Measurements from ENCODE around the gene TPCN2.

Gene TPCN2

DNA sequence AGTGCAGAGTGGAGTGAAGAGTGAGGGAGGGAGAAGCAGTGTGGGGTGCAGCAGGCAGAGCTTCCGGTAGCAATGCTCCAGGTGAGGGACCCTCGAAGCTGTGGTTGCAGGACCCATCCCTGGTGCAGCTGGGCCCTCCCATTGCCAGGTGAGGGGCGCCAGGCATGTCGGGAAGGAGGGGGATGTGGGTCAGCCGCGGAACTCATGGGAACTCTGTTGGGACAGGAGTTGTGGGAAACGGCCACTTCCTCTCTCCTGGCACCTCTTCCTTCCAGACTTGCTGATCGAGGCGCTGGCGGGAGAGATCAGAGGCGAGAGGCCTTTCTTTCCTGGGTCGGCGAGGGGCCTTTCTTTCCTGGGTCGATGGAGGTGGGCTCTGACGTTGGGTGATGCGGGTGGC, 48.5 kb downstream of the TPCN2 start:
- no peak for DNase-seq

DNA sequence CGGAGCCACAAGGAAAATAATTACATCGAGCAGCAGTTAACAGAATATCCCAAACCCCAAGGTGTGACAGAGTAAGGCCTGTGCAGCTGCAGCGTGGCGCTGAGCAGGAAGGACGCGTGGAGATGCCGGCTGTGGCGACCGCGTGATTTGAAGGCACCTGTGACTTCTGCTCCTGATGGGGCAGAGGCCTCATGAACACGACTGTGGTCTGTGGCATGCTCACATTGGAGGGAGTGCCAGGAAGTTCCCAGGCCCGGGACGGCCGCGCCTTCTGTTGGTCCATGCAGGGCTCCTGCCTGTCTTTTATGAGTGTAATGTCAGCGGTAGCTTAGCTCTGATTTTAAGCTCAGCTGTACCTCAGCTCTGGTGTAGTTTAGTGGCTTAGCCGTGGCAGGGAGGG, 50.4 kb downstream of the TPCN2 start:
- DNase-seq = no peak

DNA sequence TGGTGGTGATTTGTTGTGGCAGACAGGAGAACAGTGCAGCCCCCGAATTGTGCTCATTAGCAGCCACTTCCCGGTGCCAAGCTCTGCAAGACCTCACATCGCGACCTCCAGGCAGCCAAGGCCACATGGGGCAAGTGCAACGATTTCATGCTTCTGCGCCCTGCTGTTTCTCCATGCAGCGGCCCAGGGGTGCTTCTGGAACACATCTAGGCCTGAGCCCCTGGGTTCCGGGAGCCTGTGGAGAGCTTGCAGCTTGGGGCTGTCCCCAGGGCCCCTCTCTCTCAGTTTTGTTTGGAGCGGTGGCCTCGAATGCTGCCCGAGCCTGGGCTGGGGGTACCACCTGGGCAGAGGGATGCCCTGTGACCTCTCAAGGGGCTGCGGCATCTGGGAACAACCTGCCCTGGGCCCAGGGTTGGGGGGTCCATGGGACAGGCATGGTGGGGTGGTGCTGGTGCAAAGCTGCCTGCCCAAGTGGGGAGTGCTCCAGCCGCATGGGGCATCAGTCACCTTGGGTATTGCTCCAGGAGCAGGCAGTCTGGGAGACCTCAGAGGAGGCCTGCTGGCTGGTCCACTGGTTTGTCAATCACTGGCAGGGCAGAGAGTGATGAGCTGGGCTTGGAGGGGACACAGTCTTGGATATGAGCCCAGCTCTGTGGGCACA, 51.9 kb downstream of the TPCN2 start:
- no peak for DNase-seq

DNA sequence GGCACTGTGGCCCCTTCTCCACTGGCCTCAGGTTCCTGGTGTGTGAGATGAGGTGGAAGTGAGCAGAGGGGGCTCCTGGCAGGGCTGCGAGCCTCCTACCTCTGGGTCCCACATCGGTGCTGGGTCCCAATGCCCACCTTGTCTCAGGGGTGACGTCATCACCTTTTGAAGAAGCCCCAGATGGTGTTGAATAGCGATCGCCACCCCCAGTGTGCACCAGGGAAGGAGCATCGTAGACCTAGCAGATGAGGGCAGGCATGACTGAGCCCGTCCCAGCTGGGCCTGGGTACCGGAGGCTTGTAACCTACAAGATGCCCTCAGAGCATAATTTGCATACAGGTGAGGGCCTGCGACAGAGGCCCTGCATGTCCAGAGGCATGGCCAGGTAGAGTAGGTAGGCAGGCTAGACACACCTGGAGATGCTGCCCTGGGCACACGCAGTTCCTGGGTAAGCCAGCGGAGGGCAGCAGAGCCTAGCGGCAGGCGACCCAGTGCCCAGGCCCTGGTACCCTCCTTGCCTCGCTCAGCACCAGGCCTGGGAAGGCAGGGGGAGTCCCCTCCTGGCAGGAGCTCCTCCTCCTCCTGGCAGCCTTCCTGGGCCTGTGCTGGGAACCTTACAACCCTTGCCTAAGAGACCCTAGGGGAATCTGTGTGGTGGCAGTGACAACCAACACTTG, 52.5 kb downstream of the TPCN2 start:
- DNase-seq = peak; percentile 94

DNA sequence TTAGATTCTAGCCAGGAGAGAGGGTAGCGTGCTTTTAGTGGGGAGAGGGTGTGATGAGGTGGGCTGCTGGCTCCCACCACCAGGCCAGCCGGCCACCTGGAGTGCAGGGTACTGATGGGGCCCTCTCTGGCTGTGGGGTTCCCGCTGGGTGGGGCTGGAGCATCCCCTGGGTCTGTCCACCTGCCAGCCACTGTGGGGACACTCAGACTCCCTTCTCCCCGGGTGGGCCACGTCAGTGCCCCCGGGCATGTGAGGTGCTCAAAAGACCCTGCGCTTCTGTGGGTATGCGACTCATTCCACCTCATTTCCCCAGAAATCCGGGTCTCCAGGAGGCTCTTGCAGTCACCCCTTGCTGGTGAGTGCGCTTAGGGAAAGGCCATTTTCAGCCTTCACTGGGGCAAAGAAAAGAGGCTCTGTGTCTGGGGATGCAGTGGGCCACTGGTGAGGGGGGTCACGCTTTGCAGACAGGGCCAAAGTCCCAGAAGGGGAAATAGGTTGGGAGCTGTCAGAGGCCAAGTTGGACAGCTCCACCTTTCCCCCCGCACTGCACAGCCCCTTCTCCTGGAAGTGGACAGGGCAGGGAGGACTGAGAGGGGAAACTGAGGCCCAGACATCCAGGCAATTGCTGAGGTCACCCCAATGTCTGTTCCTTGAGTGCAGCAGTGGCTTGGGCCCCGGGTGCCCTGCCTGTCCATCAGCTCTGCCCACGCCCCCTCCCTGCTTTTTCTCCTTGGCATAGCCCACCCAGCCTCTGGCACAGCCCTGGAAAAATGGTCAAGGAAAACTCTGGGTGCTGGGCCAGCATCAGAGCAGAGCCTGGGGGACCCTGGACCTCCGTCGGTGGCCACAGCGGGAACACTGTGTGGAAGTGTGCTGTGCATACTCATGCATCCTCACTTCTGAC, 53.3 kb downstream of the TPCN2 start:
- DNase-seq = no peak

- DNase-seq = peak; percentile 72
These were observed 54.2 kb downstream of the TPCN2 start for GRCh38 chr11:69102732-69103615.

DNA sequence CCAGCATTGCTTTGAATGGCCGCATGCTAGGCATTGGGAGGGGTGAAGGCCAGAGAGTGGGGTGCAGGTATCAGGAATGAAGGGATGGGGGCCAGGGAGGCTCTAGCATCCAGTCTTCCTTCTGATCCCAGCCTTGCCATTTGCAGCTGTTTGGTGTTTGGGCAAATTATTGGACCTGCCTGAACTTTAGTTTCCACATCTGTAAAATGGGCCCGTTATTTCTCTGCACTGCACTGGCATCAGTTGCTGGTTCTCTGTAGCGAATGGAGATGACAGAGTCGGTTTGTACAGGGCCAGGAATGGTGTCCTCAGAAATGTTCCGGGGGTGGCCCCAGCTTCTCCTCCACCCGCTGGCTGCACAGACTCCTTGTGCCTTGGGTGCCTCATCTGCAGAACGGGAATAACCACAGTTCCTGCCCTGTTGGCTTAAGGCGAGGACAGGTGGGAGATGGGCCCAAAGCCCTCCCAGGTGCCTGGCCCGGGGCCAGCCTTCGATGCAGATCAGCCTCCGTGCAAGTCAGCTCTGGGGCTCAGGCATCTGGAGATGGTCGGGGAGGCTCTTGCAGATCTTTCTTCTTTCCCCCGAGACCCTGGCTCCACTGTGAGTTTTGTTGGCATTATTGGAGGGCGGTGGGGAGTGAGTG, 55.6 kb downstream of the TPCN2 start:
- no peak for DNase-seq

GRCh38 chr11:69104856-69105395, 56.2 kb downstream of the TPCN2 start:
- no peak for DNase-seq

- DNase-seq = no peak
These were observed 56.8 kb downstream of the TPCN2 start for GRCh38 chr11:69105461-69106030.

DNA sequence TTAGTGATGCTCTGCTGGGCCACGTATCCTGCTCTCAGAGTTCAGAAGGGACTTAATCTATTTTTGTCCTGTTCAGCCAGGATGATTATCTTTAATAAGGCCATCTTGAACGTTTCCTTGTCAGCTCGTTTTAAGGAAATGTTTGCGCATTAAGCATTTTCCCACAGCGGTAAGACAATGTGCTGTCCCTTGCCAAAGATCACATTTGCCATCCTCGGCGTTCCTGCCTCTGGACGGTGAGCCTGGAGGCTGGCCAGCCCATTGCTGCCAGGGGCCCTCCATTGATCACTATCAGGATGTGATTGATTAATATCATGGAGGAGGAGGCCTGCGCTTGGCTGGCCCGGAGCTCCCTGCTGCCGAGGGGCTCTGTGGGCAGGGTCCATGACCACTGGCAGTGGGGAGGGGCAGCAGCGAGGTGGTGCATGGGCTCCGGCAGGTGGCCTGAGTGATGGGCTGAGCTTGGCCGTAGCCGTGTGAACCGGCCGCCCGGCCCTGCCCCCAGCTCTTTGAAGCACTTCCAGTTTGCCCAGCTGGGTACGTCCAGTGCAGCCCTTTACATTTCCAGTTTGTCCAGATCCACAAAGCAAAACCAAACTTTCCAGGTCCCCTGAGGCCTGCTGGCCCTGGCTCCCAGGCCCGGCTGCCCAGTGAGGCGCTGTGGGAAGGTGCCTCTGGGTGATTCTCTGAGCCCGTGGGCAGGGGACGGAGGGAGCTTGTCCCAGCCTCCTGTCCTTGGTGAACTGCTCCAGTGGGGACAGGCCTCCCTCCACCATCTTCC, 57.5 kb downstream of the TPCN2 start:
- no peak for DNase-seq

GRCh38 chr11:69107413-69107812, 58.7 kb downstream of the TPCN2 start:
- no peak for DNase-seq

DNA sequence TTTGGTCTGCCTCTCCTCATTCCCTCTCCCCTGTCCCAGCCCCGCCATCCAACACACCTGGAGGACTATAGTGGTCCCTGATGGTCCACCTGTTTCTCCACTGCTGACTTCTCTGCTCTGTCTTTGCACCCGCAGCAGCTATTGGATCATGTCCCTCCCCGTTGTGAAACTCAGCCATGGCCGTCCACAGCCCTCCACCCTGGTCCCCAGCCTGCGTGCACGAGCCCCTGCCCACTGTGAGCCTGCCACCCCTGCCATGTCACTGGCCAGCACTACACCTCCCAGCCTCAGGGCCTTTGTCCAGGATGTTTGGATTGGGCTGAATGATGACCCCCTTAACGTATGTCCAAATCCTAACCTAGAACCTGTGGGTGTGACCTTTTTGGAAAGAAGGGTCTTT, 59.3 kb downstream of the TPCN2 start:
- no peak for DNase-seq

- no peak for DNase-seq
These were observed 59.8 kb downstream of the TPCN2 start for GRCh38 chr11:69108559-69108958.

DNA sequence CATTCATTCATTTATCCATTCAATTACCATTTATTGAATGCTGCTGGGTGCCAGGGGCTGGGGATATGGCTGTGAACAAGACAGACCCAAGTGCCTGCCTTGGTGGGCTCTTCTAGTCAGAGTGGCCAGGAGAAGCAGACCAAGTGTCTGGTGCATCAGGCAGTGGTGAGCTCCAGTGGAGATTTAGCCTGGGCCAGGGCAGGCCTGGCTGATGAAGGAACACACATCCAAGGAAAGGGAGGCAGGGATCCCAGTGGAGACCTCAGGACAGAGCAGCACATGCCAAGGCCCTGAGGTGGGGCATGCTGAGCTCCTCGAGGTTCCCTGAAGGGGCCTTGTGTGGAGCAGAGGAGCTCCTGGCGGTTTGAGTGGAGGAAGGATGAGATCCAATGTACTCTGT, 60.4 kb downstream of the TPCN2 start:
- DNase-seq = no peak

GRCh38 chr11:69110451-69110850, 61.7 kb downstream of the TPCN2 start:
- DNase-seq = no peak

- no peak for DNase-seq
These were observed 63.2 kb downstream of the TPCN2 start for GRCh38 chr11:69111624-69112542.

GRCh38 chr11:69113226-69113625, 64.5 kb downstream of the TPCN2 start:
- no peak for DNase-seq

DNA sequence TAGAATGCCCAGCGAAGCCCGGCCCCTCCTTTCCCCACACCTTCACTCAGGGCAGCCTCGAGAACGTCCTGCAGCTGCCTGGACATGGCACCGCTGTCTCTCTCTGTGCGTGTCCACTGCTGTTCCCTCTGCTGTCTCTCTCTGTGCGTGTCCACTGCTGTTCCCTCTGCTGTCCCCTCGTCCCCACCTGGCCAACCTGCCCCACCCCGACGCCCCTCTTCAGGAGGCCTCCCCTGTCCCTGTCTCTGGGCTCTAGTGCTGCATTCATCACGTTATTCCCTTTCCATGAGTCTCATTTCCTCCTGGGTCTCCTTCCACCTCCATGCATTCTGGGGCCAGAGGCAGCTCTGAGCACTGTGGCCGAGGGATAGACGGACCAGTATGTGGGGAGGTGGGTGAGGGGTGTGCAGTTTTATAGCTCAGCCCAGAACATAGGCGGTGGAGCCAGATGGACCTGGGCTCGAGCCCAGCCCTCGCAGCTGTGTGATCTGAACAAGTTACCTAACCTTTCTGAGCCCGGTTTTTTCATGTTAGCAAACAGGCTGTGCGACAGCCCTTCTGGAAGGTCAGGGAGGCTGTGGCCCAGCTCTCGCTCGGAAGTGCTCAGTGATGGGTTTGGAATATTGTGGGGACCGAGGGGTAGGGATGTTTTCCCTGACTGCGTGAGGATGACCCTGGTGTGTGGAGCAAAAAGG, 65.1 kb downstream of the TPCN2 start:
- no peak for DNase-seq

DNA sequence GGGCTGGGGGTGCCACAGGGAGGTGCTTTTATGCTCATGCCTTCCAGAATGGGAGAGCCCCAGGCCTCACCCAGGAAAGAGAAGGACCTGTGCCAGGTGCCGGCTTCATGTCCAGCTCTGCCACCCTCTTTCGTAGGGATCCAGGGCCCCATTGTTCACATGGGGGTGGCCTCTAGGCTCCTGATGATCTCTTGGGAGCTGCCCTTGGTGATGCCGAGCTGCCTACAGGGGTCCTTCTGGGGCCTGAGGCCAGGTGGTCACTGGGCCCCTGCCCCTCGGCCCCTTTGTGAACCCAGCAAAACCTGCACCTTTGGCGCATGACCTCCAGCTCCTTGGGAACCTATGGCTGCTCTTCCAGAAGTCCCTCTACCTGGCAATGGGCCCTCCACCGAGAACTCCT, 65.6 kb downstream of the TPCN2 start:
- DNase-seq = no peak
